Activated T-cell treated with anti-CD3 and anti-CD28 coated beads, Interleukin-2, amount 50 U/mL, for 48 hours (primary cell): Measurements from ENCODE around the gene GNA12.

Experiments
- DNase-seq, 2 experiments: peaks; one replicate each; pipeline ENCODE4 v3.0.0-alpha.2; 2020

GNA12 gene

GRCh38 chr7:2802101-2802500 lies 42.0 kb downstream of the GNA12 start:
- DNase-seq, result no peak

- peak in 1 of 2 experiments; percentile 22 for DNase-seq
Observed at GRCh38 chr7:2800931-2801688, 43.0 kb downstream of the GNA12 start.

GRCh38 chr7:2800220-2800930 lies 43.7 kb downstream of the GNA12 start:
- DNase-seq, result peak in 1 of 2 experiments; percentile 20

- DNase-seq, result no peak
Observed at GRCh38 chr7:2799253-2799652, 44.9 kb downstream of the GNA12 start.

- DNase-seq, result no peak
Observed at GRCh38 chr7:2798669-2799068, 45.4 kb downstream of the GNA12 start.

- DNase-seq, result peak in 1 of 2 experiments; percentile 2
Observed at GRCh38 chr7:2796358-2797352, 47.5 kb downstream of the GNA12 start.

- DNase-seq, result no peak
Observed at GRCh38 chr7:2795906-2796305, 48.2 kb downstream of the GNA12 start.

GRCh38 chr7:2794836-2795636 lies 49.1 kb downstream of the GNA12 start:
- DNase-seq, result peak in 1 of 2 experiments; percentile 2

- no peak for DNase-seq
Observed at GRCh38 chr7:2792856-2793487, 51.1 kb downstream of the GNA12 start.

- no peak for DNase-seq
Observed at GRCh38 chr7:2792235-2792634, 51.9 kb downstream of the GNA12 start.

- no peak for DNase-seq
Observed at GRCh38 chr7:2791390-2791789, 52.7 kb downstream of the GNA12 start.

- DNase-seq, result no peak
Observed at GRCh38 chr7:2787251-2787951, 56.7 kb downstream of the GNA12 start.

- DNase-seq, result no peak
Observed at GRCh38 chr7:2786607-2787116, 57.4 kb downstream of the GNA12 start.

- DNase-seq, result no peak
Observed at GRCh38 chr7:2785071-2785500, 59.0 kb downstream of the GNA12 start.

GRCh38 chr7:2782565-2782964 lies 61.5 kb downstream of the GNA12 start:
- DNase-seq, result no peak

GRCh38 chr7:2782121-2782520 lies 62.0 kb downstream of the GNA12 start:
- no peak for DNase-seq

GRCh38 chr7:2781636-2782035 lies 62.5 kb downstream of the GNA12 start:
- DNase-seq, result no peak

GRCh38 chr7:2779051-2779450 lies 65.1 kb downstream of the GNA12 start:
- no peak for DNase-seq

- no peak for DNase-seq
Observed at GRCh38 chr7:2777898-2778535, 66.1 kb downstream of the GNA12 start.

GRCh38 chr7:2776401-2776800 lies 67.7 kb downstream of the GNA12 start:
- no peak for DNase-seq
